Measurements from ENCODE around the gene KRT10. TPM values are rescaled to one million over a fixed set of nuclear protein-coding genes. Genes with fewer than 3 reads are reported as not detected.

Gene KRT10
- total RNA-seq, 1 experiment from 2014 or later = 61.1 TPM

Other genes starting within 250 kb of the KRT10 start
- 68.5 and 92.5 TPM in 2 replicates for gene SMARCE1, start 174.8 kb downstream of the KRT10 start, total RNA-seq (2014; rRNA removed; shearing (Covaris generic))
- gene KRT222, start 157.4 kb downstream of the KRT10 start, total RNA-seq (2014; rRNA removed; shearing (Covaris generic)) = 0.06 TPM in 1 of 2 replicates, not detected in the other
- gene KRT24, start 118.9 kb downstream of the KRT10 start, total RNA-seq (2014; rRNA removed; shearing (Covaris generic)) = not detected in 2 replicates
- gene KRT25, start 67.3 kb downstream of the KRT10 start, total RNA-seq (2014; rRNA removed; shearing (Covaris generic)) = not detected in 2 replicates
- gene KRT26, start 50.4 kb downstream of the KRT10 start, total RNA-seq (2014; rRNA removed; shearing (Covaris generic)) = not detected in 2 replicates
- gene KRT27, start 40.1 kb downstream of the KRT10 start, total RNA-seq (2014; rRNA removed; shearing (Covaris generic)) = not detected in 2 replicates
- not detected in 2 replicates for gene KRT28, start 22.7 kb downstream of the KRT10 start, total RNA-seq (2014; rRNA removed; shearing (Covaris generic))
- gene KRT12, start 44.6 kb upstream of the KRT10 start, total RNA-seq (2014; rRNA removed; shearing (Covaris generic)) = not detected in 2 replicates
- not detected in 2 replicates for gene KRT20, start 62.6 kb upstream of the KRT10 start, total RNA-seq (2014; rRNA removed; shearing (Covaris generic))
- gene KRT23, start 115.0 kb upstream of the KRT10 start, total RNA-seq (2014; rRNA removed; shearing (Covaris generic)) = not detected in 2 replicates
- gene KRT39, start 144.3 kb upstream of the KRT10 start, total RNA-seq (2014; rRNA removed; shearing (Covaris generic)) = 0.18 TPM in 1 of 2 replicates, not detected in the other
- not detected in 2 replicates for gene KRT40, start 161.7 kb upstream of the KRT10 start, total RNA-seq (2014; rRNA removed; shearing (Covaris generic))
- not detected in 2 replicates for gene KRTAP3-3, start 171.6 kb upstream of the KRT10 start, total RNA-seq (2014; rRNA removed; shearing (Covaris generic))
- not detected in 2 replicates for gene KRTAP3-2, start 177.3 kb upstream of the KRT10 start, total RNA-seq (2014; rRNA removed; shearing (Covaris generic))
- gene KRTAP3-1, start 186.5 kb upstream of the KRT10 start, total RNA-seq (2014; rRNA removed; shearing (Covaris generic)) = not detected in 2 replicates
- gene KRTAP1-5, start 204.6 kb upstream of the KRT10 start, total RNA-seq (2014; rRNA removed; shearing (Covaris generic)) = 0.27 TPM in 1 of 2 replicates, not detected in the other
- not detected in 2 replicates for gene KRTAP1-4, start 207.6 kb upstream of the KRT10 start, total RNA-seq (2014; rRNA removed; shearing (Covaris generic))
- not detected in 2 replicates for gene KRTAP1-3, start 212.3 kb upstream of the KRT10 start, total RNA-seq (2014; rRNA removed; shearing (Covaris generic))
- gene KRTAP1-1, start 218.8 kb upstream of the KRT10 start, total RNA-seq (2014; rRNA removed; shearing (Covaris generic)) = not detected in 2 replicates
- gene KRTAP2-1, start 224.7 kb upstream of the KRT10 start, total RNA-seq (2014; rRNA removed; shearing (Covaris generic)) = not detected in 2 replicates
- gene KRTAP2-2, start 232.6 kb upstream of the KRT10 start, total RNA-seq (2014; rRNA removed; shearing (Covaris generic)) = not detected in 2 replicates
- 0.21 TPM in 1 of 2 replicates, not detected in the other for gene KRTAP2-3, start 237.5 kb upstream of the KRT10 start, total RNA-seq (2014; rRNA removed; shearing (Covaris generic))
- not detected in 2 replicates for gene KRTAP2-4, start 243.3 kb upstream of the KRT10 start, total RNA-seq (2014; rRNA removed; shearing (Covaris generic))